HS-27A (cell line): ENCODE measurements around the gene PLIN3.
"Not testable (repeated sequence)": the region's sequence is repeated elsewhere in the genome, so short reads cannot be mapped to it uniquely, and the experiment has no call there.

Source experiments
- DNase-seq: peaks from one replicate; pipeline ENCODE4 v3.0.0-alpha.2; 2012; ENCODE audit warnings: low read depth, missing footprints

Gene PLIN3

DNA sequence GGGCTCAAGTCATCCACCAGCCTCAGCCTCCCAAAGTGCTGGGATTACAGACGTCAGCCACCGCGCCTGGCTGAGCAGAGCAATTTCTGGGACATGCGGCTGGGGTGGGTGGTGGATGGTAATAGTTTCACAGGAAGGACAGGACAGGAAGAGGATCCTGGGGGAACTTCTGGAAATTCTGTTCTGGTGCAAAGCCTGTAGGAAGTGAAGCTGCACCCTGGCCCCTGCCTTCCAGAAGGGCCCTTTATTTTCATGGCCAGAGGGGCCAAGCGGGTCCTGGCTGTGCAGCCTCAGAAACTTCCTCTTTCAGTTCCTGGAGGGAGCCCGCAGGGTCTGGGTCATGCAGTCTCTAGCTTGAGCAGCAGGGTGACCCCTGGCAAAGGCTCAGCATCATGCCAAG is 60.3 kb downstream of the PLIN3 start:
- no peak for DNase-seq

DNA sequence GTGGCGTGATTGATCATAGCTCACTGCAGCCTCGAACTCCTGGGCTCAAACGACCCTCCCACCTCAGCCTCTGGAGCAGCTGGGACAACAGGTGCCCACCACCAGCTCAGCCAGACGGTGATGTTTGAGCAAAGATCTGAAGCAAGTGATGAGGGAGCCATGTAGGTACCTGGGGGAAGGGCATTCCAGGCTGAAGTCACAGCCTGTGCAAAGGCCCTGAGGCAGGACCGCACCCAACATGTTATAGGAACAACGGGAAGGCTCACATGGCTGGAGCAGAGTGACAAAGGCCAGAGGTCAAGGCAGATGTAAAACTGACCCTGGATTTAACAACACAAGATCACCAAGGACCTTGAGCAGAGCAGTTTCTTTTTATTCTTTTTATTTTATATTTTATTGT is 61.1 kb downstream of the PLIN3 start:
- no peak for DNase-seq

DNA sequence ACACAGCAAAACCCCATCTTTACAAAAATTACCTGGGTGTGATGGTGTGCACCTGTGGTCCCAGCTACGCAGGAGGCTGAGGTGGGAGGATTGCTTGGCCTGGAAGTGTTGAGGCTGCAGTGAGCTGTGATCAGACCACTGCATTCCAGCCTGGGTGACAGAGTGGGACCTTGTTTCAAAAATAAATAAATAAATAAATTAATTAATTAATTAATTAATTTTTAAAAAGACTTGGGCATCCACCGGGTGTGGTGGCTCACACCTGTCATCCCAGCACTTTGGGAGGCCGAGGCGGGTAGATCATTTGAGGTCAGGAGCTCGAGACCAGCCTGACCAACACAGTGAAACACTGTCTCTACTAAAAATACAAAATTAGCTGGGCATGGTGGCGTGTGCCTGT is 62.3 kb downstream of the PLIN3 start:
- DNase-seq: not testable (repeated sequence)

- DNase-seq: no peak
Measured at GRCh38 chr19:4803736-4804695, 63.5 kb downstream of the PLIN3 start.

DNA sequence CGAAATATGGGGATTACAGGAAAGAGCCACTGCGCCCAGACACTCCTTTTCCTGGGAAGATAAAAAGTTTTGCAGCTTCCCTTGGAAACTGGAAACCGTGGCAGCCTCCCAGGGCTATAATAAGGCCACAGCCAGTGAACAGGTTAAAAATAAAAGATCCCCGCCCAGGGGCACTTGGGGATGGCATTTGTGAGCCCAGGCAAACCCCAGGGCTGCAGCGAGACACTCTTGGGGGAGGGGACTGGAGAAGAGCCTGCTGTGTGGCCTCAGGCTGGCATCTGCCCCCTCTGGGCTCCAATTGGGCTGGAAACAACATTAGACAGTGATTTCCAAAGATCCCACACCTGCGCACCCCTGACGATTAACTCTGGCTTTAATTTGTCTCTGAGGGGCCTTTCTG is 64.8 kb downstream of the PLIN3 start:
- DNase-seq: no peak

DNA sequence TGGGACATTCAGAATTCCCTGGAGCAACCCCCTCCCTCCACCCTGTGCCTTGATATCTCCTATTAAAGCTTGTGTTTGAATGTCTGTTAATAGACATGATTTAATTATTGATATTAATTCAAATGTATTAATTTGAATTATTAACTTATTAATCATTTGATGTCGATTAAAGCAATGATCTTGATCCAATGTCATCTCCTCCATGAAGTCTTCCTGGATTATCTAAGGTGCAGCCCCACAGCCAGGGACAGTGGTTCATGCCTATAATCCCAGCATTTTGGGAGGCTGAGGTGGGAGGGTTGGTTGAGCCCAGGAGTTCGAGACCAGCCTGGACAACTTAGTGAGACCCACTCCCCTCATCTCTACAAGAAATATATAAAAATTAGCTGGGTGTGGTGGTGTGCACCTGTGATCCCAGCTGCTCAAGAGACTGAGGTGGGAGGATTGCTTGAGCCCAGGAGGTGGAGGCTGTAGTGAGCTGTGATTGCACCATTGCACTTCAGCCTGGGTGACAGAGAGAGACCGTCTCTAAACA is 66.3 kb downstream of the PLIN3 start:
- no peak for DNase-seq

GRCh38 chr19:4800591-4801081 is 66.8 kb downstream of the PLIN3 start:
- DNase-seq: no peak

- no peak for DNase-seq
Measured at GRCh38 chr19:4795400-4795799, 72.1 kb downstream of the PLIN3 start.

DNA sequence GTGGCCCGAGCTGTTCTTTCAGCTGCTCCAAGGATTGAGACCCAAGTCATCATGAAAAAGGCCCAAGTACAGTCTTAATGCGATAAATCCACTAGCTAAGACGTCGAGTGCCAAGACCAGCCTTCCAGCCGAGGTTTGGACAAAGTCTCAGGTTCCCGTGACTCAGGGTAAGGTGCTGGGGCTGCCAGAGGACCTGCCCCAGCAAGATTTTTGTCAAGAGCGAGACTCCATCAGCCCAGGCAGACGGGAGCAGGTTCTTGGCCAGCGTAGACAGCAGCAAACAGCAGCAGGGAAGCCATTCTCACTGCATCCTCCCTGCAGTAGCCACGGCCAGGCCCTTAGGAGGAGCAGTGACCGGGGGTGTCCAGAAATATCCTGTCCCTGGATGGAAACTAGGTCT is 72.5 kb downstream of the PLIN3 start:
- no peak for DNase-seq

DNA sequence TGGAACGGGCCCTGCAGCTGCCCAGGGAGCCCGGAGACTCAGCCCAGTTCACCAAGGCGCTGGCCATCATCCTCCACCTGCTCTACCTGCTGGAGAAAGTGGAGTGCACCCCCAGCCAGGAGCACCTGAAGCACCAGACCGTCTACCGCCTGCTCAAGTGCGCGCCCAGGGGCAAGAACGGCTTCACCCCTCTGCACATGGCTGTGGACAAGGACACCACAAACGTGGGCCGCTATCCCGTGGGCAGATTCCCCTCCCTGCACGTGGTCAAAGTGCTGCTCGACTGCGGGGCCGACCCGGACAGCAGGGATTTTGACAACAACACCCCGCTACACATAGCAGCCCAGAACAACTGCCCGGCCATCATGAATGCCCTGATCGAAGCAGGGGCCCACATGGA is 74.2 kb downstream of the PLIN3 start:
- DNase-seq: not testable (repeated sequence)

DNA sequence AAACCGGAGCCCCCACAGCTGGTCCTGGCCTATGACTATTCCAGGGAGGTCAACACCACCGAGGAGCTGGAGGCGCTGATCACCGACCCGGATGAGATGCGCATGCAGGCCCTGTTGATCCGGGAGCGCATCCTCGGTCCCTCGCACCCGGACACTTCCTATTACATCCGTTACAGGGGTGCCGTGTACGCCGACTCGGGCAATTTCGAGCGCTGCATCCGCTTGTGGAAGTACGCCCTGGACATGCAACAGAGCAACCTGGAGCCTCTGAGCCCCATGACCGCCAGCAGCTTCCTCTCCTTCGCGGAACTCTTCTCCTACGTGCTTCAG is 74.6 kb downstream of the PLIN3 start:
- DNase-seq: not testable (repeated sequence)

DNA sequence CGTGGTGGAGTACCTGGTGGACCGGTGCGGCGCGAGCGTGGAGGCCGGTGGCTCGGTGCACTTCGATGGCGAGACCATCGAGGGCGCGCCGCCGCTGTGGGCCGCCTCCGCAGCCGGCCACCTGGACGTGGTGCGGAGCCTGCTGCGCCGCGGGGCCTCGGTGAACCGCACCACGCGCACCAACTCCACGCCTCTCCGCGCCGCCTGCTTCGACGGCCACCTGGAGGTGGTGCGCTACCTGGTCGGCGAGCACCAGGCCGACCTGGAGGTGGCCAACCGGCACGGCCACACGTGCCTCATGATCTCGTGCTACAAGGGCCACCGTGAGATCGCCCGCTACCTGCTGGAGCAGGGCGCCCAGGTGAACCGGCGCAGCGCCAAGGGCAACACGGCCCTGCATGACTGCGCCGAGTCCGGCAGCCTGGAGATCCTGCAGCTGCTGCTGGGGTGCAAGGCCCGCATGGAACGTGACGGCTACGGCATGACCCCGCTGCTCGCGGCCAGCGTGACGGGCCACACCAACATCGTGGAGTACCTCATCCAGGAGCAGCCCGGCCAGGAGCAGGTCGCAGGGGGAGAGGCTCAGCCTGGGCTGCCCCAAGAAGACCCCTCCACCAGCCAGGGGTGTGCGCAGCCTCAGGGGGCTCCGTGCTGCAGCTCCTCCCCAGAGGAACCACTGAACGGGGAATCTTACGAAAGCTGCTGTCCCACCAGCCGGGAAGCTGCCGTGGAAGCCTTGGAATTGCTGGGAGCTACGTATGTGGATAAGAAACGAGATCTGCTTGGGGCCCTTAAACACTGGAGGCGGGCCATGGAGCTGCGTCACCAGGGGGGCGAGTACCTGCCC is 75.2 kb downstream of the PLIN3 start:
- DNase-seq: not testable (repeated sequence)

GRCh38 chr19:4791183-4792018 is 76.1 kb downstream of the PLIN3 start, which contains the start of gene FEM1A:
Gene FEM1A (plus strand): TSS chr19:4791734. CDS start chr19:4791855, 121 bp downstream.
- DNase-seq: peak; percentile 99
